Spleen (tissue), 7 donors: ENCODE results near the gene LSM14A.

ENCODE experiments used
- POLR2A ChIP-seq, 3 donors: fragments of 450-650 bp; IDR thresholded peaks; one replicate each; pipeline ENCODE4 v1.5.1; 2017; ENCODE audit warnings: antibody characterized with exemption in 3 of 3, mild to moderate bottlenecking in 1 of 3
- POLR2AphosphoS5 ChIP-seq, 3 donors: sonication (generic); formaldehyde crosslinking; IDR thresholded peaks; one replicate each; pipeline ENCODE4 v1.5.1; 2017; ENCODE audit warnings: antibody characterized with exemption in 3 of 3
- TF ChIP-seq, protein P1 (sequence below), 11 experiments: fragments of 200-600 bp in 7 of 11; fragments of 450-650 bp in 4 of 11; sonication (generic) in 4 of 11; IDR thresholded peaks in 8 of 11; conservative IDR thresholded peaks in 3 of 11; 1 replicate in 7 of 11; 2 replicates in 4 of 11; pipeline versions ENCODE4 v1.4.0 to v1.8.0; 2016 to 2021; ENCODE audit warnings: antibody characterized with exemption in 11 of 11, inconsistent platforms in 4 of 11, mild to moderate bottlenecking in 1 of 11
- donor health status: DM: no; HTN: no; CAD: no; lungs with moderate emphysema.
- donor health status: DM: no; HTN: no; CAD: no.
- donor health status: DM: no; HTN: no; CAD: no.

DNA sequence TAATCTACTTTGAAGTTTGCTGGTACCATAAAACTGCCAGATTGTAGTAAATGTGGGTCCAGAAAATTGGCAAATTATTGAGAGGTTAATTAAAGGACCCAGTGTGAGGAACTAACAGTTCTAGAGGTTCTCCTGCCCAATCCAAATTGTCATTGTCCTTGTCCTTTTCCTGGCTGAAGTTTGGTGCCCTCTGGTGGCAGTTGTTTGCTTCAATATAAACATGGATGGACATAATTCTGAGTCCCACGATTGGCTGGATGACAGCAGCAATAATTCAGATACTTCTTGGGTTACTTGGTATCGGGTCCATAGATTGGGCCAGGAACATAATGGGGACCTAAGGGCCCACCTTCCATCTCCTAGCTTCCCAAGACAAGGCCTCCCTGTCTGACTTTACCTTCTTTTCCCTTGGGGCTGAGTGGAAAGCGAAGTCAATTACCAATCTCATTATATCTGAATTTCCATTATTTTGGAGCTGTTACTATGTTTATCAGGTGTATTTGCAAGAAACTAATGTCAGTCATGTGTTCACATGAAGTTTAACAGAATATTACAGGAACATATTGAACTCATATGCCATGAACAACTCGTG, 48.3 kb downstream of the LSM14A start:
- TF ChIP-seq, protein P1, sequence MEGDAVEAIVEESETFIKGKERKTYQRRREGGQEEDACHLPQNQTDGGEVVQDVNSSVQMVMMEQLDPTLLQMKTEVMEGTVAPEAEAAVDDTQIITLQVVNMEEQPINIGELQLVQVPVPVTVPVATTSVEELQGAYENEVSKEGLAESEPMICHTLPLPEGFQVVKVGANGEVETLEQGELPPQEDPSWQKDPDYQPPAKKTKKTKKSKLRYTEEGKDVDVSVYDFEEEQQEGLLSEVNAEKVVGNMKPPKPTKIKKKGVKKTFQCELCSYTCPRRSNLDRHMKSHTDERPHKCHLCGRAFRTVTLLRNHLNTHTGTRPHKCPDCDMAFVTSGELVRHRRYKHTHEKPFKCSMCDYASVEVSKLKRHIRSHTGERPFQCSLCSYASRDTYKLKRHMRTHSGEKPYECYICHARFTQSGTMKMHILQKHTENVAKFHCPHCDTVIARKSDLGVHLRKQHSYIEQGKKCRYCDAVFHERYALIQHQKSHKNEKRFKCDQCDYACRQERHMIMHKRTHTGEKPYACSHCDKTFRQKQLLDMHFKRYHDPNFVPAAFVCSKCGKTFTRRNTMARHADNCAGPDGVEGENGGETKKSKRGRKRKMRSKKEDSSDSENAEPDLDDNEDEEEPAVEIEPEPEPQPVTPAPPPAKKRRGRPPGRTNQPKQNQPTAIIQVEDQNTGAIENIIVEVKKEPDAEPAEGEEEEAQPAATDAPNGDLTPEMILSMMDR (IDR thresholded peaks at IDR 0.05 in 8 of 11, conservative IDR thresholded peaks at IDR 0.05 in 3 of 11): peak in 10 of 11 experiments; percentile 21 to 73 (median 64)
- TF ChIP-seq POLR2AphosphoS5 (IDR thresholded peaks at IDR 0.05): no peak
- no peak for TF ChIP-seq POLR2A (IDR thresholded peaks at IDR 0.05)
